Inferior parietal cortex (tissue), 1 donor: ENCODE results near the gene PSMC5.
"Not testable (repeated sequence)": the region's sequence is repeated elsewhere in the genome, so short reads cannot be mapped to it uniquely, and the experiment has no call there.

Experiments
- DNase-seq: peaks from one replicate; pipeline ENCODE4 v3.0.0-alpha.2; 2016; ENCODE audit errors: extremely low spot score

Gene PSMC5

DNA sequence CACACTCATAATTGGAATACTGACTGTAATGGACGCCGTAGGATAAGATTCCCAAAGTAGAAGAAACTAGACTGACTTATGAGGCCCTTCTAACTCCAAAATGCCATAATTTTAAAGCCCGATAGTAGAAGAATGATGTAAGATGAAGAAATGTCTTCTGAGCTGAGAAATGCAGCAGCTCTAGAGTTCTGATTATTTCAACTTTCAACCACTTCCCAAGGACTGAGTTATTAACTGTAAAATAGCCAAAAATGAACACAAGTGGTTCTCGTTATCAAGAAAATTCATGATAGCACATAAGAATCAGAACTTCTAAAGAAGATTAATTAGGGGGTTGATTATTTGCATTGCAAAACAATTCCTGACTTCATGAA, 43.0 kb downstream of the PSMC5 start:
- DNase-seq = not testable (repeated sequence)

GRCh38 chr17:63871646-63872365, 44.6 kb downstream of the PSMC5 start:
- not testable (repeated sequence) for DNase-seq

- DNase-seq = not testable (repeated sequence)
Observed at GRCh38 chr17:63873577-63873976, 46.3 kb downstream of the PSMC5 start, which contains the start of gene CSH2. CSH2 (minus strand) TSS chr17:63873677; CDS start chr17:63873614, 63 bp downstream.

- not testable (repeated sequence) for DNase-seq
Observed at GRCh38 chr17:63874061-63874626, 46.9 kb downstream of the PSMC5 start.

DNA sequence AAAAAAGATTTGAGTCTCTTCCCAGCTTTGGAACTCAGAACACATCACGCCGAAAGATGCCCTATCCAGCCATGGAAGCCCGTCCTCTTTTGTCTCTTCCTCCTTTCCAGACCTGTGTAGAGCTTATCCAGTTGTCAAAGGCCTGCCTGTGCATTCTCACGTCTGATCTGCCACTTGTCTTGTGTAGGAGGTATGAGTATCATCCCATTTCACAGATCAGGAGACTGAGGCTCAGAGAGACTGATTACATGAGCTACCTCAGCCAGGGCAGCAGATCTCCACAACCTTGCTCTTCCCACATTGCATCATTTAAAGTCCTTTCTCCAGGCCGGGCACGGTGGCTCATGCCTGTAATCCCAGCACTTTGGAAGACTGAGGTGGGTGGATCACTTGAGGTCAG, 47.5 kb downstream of the PSMC5 start:
- DNase-seq = not testable (repeated sequence)

GRCh38 chr17:63878413-63878812, 51.2 kb downstream of the PSMC5 start:
- not testable (repeated sequence) for DNase-seq

- no peak for DNase-seq
Observed at GRCh38 chr17:63880706-63881105, 53.5 kb downstream of the PSMC5 start.

- DNase-seq = not testable (repeated sequence)
Observed at GRCh38 chr17:63881337-63881736, 54.1 kb downstream of the PSMC5 start.
